Tibial nerve (tissue), 4 donors: ENCODE measurements around the gene ACADS.

Experiments used
- EP300 ChIP-seq, 2 donors: sonication (generic); formaldehyde crosslinking; IDR thresholded peaks; one replicate each; pipeline ENCODE4 v1.6.1; 2017; ENCODE audit warnings: antibody characterized with exemption in 2 of 2, mild to moderate bottlenecking in 1 of 2
- POLR2A ChIP-seq, 2 donors: fragments of 450-650 bp; IDR thresholded peaks; one replicate each; pipeline ENCODE4 v1.6.1; 2017; ENCODE audit warnings: antibody characterized with exemption in 2 of 2, mild to moderate bottlenecking in 2 of 2, moderate library complexity in 2 of 2
- TF ChIP-seq, protein P1 (sequence below), 5 experiments: fragments of 200-600 bp in 3 of 5; fragments of 450-650 bp in 2 of 5; sonication (generic) in 3 of 5; IDR thresholded peaks; one replicate each; pipeline ENCODE4 v1.5.1; 2016 to 2019; ENCODE audit warnings: antibody characterized with exemption in 5 of 5, mild to moderate bottlenecking in 3 of 5, moderate library complexity in 2 of 5

DNA sequence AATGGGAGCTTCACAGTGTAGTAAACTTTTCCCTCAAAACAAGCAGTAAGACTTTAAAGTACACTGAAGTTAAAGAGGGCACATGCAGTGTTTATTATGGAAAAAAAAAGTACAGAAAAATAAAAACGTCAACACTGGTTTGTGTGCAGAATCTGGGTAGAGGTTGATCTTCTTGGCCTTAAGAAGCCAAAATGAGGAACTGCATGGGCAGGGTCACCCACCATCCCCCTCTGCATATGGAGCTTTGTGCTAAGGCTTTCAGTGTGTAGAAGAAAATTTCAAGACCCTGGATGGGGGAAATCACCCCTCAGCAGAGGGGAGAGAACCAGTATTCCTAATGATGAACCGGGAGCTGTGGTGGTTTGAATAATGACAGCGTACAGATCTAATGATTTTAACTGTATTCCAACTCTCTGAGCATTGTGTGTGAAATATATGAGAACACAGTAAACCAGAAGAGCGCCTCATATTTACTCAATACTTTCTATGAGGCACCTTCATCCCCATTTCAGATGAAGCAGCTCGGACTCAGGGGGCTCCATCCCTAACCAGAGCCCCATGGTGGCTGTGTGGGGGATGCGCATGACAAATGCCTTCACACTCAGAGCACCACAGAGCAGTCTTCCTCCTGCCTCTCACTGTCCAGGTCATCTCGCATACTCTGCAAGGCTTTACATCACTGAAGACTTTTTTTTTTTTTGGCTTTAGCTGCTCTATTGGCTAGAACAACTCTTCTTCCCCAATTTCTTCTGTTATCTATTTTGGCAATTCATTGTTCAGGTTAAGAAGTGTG, 33.4 kb downstream of the ACADS start:
- TF ChIP-seq POLR2A (IDR thresholded peaks at IDR 0.05) (no peak), EP300 (IDR thresholded peaks at IDR 0.05) (no peak)
- TF ChIP-seq, protein P1, sequence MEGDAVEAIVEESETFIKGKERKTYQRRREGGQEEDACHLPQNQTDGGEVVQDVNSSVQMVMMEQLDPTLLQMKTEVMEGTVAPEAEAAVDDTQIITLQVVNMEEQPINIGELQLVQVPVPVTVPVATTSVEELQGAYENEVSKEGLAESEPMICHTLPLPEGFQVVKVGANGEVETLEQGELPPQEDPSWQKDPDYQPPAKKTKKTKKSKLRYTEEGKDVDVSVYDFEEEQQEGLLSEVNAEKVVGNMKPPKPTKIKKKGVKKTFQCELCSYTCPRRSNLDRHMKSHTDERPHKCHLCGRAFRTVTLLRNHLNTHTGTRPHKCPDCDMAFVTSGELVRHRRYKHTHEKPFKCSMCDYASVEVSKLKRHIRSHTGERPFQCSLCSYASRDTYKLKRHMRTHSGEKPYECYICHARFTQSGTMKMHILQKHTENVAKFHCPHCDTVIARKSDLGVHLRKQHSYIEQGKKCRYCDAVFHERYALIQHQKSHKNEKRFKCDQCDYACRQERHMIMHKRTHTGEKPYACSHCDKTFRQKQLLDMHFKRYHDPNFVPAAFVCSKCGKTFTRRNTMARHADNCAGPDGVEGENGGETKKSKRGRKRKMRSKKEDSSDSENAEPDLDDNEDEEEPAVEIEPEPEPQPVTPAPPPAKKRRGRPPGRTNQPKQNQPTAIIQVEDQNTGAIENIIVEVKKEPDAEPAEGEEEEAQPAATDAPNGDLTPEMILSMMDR (IDR thresholded peaks at IDR 0.05): no peak
